Large intestine (tissue), 3 donors: ENCODE results near the gene ZNF883. TPM values are rescaled to one million over a fixed set of nuclear protein-coding genes. Genes with fewer than 3 reads are reported as not detected.

ENCODE experiments used
- DNase-seq, 2 donors: peaks; one replicate each; pipeline versions ENCODE4 v3.0.0 to v3.0.0-alpha.2; 2013
- H3K27ac ChIP-seq: one replicate; pipeline ENCODE4 v1.5.1; 2013; ENCODE audit warnings: low read length
- H3K27me3 ChIP-seq: 2 replicates; pipeline ENCODE4 v1.6.1; 2013; ENCODE audit warnings: low read length; ENCODE audit not compliant: control insufficient read depth, insufficient read depth
- H3K36me3 ChIP-seq: 2 replicates; pipeline ENCODE4 v1.6.1; 2013; ENCODE audit warnings: low read length; ENCODE audit not compliant: control insufficient read depth, insufficient read depth
- H3K4me1 ChIP-seq: one replicate; pipeline ENCODE4 v1.6.1; 2013; ENCODE audit warnings: low read length; ENCODE audit not compliant: control insufficient read depth, insufficient read depth
- H3K4me3 ChIP-seq: one replicate; pipeline ENCODE4 v1.5.1; 2013; ENCODE audit warnings: low read length
- H3K9me3 ChIP-seq: one replicate; pipeline ENCODE4 v1.6.1; 2013; ENCODE audit warnings: mild to moderate bottlenecking, low read depth, low read length, moderate library complexity; ENCODE audit not compliant: control insufficient read depth
- WGBS: methylation state at CpG from one replicate; pipeline ENCODE4 v1.1.5; 2013; ENCODE audit warnings: low lambda C conversion rate; ENCODE audit not compliant: insufficient coverage; 5-methylcytosine and 5-hydroxymethylcytosine counted together
- polyA plus RNA-seq: library from polyadenylated mRNA; unstranded; fragments of 120-200 nt; gene quantifications from one replicate; pipeline ENCODE4 v1.2.1, GENCODE V29; 2013

Gene ZNF883
- polyA plus RNA-seq, 1 donor, result 2.6 TPM

- no peaks in the 10 kb centered on the region for H3K27me3 ChIP-seq
- no peaks in the 10 kb centered on the region for H3K36me3 ChIP-seq
- peak overlapping the region; percentile 48 for H3K4me3 ChIP-seq
- no peak overlapping the region for H3K27ac ChIP-seq
- WGBS, result 71% methylated on average over 3 of the region's 9 CpGs
- no peaks in the 10 kb centered on the region for H3K4me1 ChIP-seq
- no peaks in the 10 kb centered on the region for H3K9me3 ChIP-seq
- no peak for DNase-seq
Observed at GRCh38 chr9:113012492-113012891, 500 bp upstream of the ZNF883 start.

GRCh38 chr9:113005777-113006176 is 6.2 kb downstream of the ZNF883 start:
- H3K4me3 ChIP-seq, result no peak overlapping the region
- H3K9me3 ChIP-seq, result no peaks in the 10 kb centered on the region
- no peak for DNase-seq
- no peaks in the 10 kb centered on the region for H3K36me3 ChIP-seq
- H3K27ac ChIP-seq, result no peak overlapping the region
- H3K27me3 ChIP-seq, result no peaks in the 10 kb centered on the region
- no CpG with 5 or more reads among the region's 1 CpG for WGBS
- H3K4me1 ChIP-seq, result no peaks in the 10 kb centered on the region

- no peaks in the 10 kb centered on the region for H3K4me1 ChIP-seq
- WGBS, result no CpG with 5 or more reads among the region's 8 CpGs
- H3K27ac ChIP-seq, result no peak overlapping the region
- H3K27me3 ChIP-seq, result no peaks in the 10 kb centered on the region
- H3K9me3 ChIP-seq, result peaks cover 32% of the 10 kb centered on the region
- no peak for DNase-seq
- H3K4me3 ChIP-seq, result no peak overlapping the region
- H3K36me3 ChIP-seq, result peaks cover 10% of the 10 kb centered on the region
Observed at GRCh38 chr9:112997236-112997941, 14.6 kb downstream of the ZNF883 start.

- WGBS, result 20% methylated on average over 1 of the region's 5 CpGs
- H3K36me3 ChIP-seq, result no peaks in the 10 kb centered on the region
- H3K4me1 ChIP-seq, result no peaks in the 10 kb centered on the region
- H3K27me3 ChIP-seq, result no peaks in the 10 kb centered on the region
- no peak overlapping the region for H3K4me3 ChIP-seq
- H3K27ac ChIP-seq, result no peak overlapping the region
- no peak for DNase-seq
- no peaks in the 10 kb centered on the region for H3K9me3 ChIP-seq
Observed at GRCh38 chr9:112971415-112971814, 40.6 kb downstream of the ZNF883 start.

- 33% methylated on average over 3 of the region's 6 CpGs for WGBS
Observed at GRCh38 chr9:112970939-112971338, 41.1 kb downstream of the ZNF883 start.

GRCh38 chr9:112969730-112970129 is 42.3 kb downstream of the ZNF883 start:
- no peak for DNase-seq
- no peaks in the 10 kb centered on the region for H3K4me1 ChIP-seq
- no peaks in the 10 kb centered on the region for H3K27me3 ChIP-seq
- H3K9me3 ChIP-seq, result no peaks in the 10 kb centered on the region
- no peak overlapping the region for H3K4me3 ChIP-seq
- WGBS, result no CpG with 5 or more reads among the region's 4 CpGs
- no peak overlapping the region for H3K27ac ChIP-seq
- no peaks in the 10 kb centered on the region for H3K36me3 ChIP-seq

More at GRCh38 chr9:112970939-112971338, 41.1 kb downstream of the ZNF883 start:
- no peak for DNase-seq
- no peak overlapping the region for H3K27ac ChIP-seq
- H3K27me3 ChIP-seq, result no peaks in the 10 kb centered on the region
- H3K9me3 ChIP-seq, result no peaks in the 10 kb centered on the region
- H3K4me1 ChIP-seq, result no peaks in the 10 kb centered on the region
- H3K4me3 ChIP-seq, result no peak overlapping the region
- H3K36me3 ChIP-seq, result no peaks in the 10 kb centered on the region

GRCh38 chr9:112955550-112955949 is 56.4 kb downstream of the ZNF883 start:
- no peaks in the 10 kb centered on the region for H3K36me3 ChIP-seq
- no CpG with 5 or more reads among the region's 1 CpG for WGBS
- no peak overlapping the region for H3K27ac ChIP-seq
- no peak for DNase-seq
- no peaks in the 10 kb centered on the region for H3K9me3 ChIP-seq
- H3K4me1 ChIP-seq, result no peaks in the 10 kb centered on the region
- peaks cover 8% of the 10 kb centered on the region for H3K27me3 ChIP-seq
- H3K4me3 ChIP-seq, result no peak overlapping the region

- WGBS, result no CpG with 5 or more reads among the region's 25 CpGs
- Histone ChIP-seq H3K27me3 (peaks cover 11% of the 10 kb centered on the region), H3K36me3 (no peaks in the 10 kb centered on the region), H3K27ac (no peak overlapping the region), H3K9me3 (peaks cover 3% of the 10 kb centered on the region), H3K4me1 (no peaks in the 10 kb centered on the region), H3K4me3 (no peak overlapping the region)
- DNase-seq, result no peak
Observed at GRCh38 chr9:112945620-112946208, 66.3 kb downstream of the ZNF883 start.

GRCh38 chr9:112939418-112939817 is 72.6 kb downstream of the ZNF883 start:
- Histone ChIP-seq H3K27me3 (peaks cover 24% of the 10 kb centered on the region), H3K4me3 (no peak overlapping the region), H3K9me3 (no peaks in the 10 kb centered on the region), H3K27ac (no peak overlapping the region), H3K4me1 (no peaks in the 10 kb centered on the region), H3K36me3 (no peaks in the 10 kb centered on the region)
- no peak for DNase-seq

- Histone ChIP-seq H3K27me3 (peaks cover 29% of the 10 kb centered on the region), H3K4me3 (no peak overlapping the region), H3K9me3 (no peaks in the 10 kb centered on the region), H3K27ac (no peak overlapping the region), H3K36me3 (no peaks in the 10 kb centered on the region), H3K4me1 (no peaks in the 10 kb centered on the region)
- 100% methylated on average over 2 of the region's 2 CpGs for WGBS
- no peak for DNase-seq
Observed at GRCh38 chr9:112933696-112934095, 78.3 kb downstream of the ZNF883 start.
